Gastroesophageal sphincter (tissue), 3 donors: ENCODE measurements around the gene TCEANC2.

Experiments
- EP300 ChIP-seq: sonication (generic); formaldehyde crosslinking; IDR thresholded peaks from one replicate; pipeline ENCODE4 v1.6.1; 2017; ENCODE audit warnings: antibody characterized with exemption, mild to moderate bottlenecking
- POLR2A ChIP-seq, 2 donors: fragments of 450-650 bp; IDR thresholded peaks; one replicate each; pipeline ENCODE4 v1.6.1; 2017; ENCODE audit warnings: antibody characterized with exemption in 2 of 2, mild to moderate bottlenecking in 2 of 2, moderate library complexity in 1 of 2
- POLR2AphosphoS5 ChIP-seq: sonication (generic); formaldehyde crosslinking; IDR thresholded peaks from one replicate; pipeline ENCODE4 v1.6.1; 2017; ENCODE audit warnings: antibody characterized with exemption
- TF ChIP-seq, protein P1 (sequence below), 4 experiments: fragments of 200-600 bp in 2 of 4; fragments of 450-650 bp in 2 of 4; sonication (generic) in 1 of 4; IDR thresholded peaks; one replicate each; pipeline ENCODE4 v1.5.1; 2017 to 2019; ENCODE audit warnings: antibody characterized with exemption in 4 of 4, mild to moderate bottlenecking in 2 of 4, moderate library complexity in 2 of 4

DNA sequence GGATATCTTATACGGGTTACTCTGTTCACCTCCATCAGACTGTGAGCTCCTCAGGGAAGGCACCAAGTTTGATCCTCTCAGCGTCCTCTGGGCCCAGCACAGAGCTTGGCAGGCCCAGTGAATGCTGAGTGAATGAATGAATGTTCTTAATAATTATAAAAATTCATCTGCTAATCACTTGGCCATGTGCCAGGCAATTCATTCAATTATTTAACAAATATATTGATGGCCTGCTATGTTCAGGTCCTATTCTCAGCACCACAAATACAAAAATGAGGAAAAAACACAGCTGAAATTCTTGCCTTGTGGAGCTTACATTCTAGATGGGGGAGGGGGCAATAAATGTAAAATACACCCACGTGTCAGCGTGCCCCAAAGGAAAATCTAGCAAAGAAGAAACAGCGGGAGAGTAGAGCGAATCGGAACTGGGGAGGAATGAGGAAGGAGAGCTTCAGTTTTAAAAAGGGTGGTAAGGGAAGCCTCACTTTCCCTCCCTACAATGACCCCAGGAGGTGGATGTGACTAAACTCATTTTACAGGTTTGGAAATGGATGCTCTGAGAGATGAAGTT, 83.6 kb downstream of the TCEANC2 start:
- TF ChIP-seq EP300: no peak
- no peak for TF ChIP-seq POLR2AphosphoS5
- TF ChIP-seq, protein P1, sequence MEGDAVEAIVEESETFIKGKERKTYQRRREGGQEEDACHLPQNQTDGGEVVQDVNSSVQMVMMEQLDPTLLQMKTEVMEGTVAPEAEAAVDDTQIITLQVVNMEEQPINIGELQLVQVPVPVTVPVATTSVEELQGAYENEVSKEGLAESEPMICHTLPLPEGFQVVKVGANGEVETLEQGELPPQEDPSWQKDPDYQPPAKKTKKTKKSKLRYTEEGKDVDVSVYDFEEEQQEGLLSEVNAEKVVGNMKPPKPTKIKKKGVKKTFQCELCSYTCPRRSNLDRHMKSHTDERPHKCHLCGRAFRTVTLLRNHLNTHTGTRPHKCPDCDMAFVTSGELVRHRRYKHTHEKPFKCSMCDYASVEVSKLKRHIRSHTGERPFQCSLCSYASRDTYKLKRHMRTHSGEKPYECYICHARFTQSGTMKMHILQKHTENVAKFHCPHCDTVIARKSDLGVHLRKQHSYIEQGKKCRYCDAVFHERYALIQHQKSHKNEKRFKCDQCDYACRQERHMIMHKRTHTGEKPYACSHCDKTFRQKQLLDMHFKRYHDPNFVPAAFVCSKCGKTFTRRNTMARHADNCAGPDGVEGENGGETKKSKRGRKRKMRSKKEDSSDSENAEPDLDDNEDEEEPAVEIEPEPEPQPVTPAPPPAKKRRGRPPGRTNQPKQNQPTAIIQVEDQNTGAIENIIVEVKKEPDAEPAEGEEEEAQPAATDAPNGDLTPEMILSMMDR (IDR thresholded peaks at IDR 0.05): no peak
- no peak for TF ChIP-seq POLR2A (IDR thresholded peaks at IDR 0.05)
